Stomach (tissue), 4 donors: ENCODE data around the gene LTF.

Experiments used
- CTCF ChIP-seq, 7 experiments: fragments of 450-650 bp in 4 of 7; fragments of 200-600 bp in 3 of 7; sonication (generic) in 3 of 7; IDR thresholded peaks; one replicate each; pipeline ENCODE4 v1.5.1; 2016 to 2019; ENCODE audit warnings: antibody characterized with exemption in 7 of 7, control low read depth in 2 of 7, mild to moderate bottlenecking in 1 of 7
- EP300 ChIP-seq: sonication (generic); formaldehyde crosslinking; IDR thresholded peaks from one replicate; pipeline ENCODE4 v1.6.1; 2017; ENCODE audit warnings: antibody characterized with exemption
- POLR2A ChIP-seq, 4 donors: fragments of 450-650 bp; IDR thresholded peaks; one replicate each; pipeline ENCODE4 v1.6.1; 2016; ENCODE audit warnings: antibody characterized with exemption in 4 of 4, control low read depth in 2 of 4, mild to moderate bottlenecking in 1 of 4, moderate library complexity in 1 of 4
- POLR2AphosphoS5 ChIP-seq, 3 donors: sonication (generic); formaldehyde crosslinking; IDR thresholded peaks; one replicate each; pipeline ENCODE4 v1.6.1; 2016; ENCODE audit warnings: antibody characterized with exemption in 3 of 3

GRCh38 chr3:46463868-46464241 is 850 bp downstream of the LTF start:
- no peak for TF ChIP-seq CTCF (IDR thresholded peaks at IDR 0.05)
- TF ChIP-seq POLR2A (IDR thresholded peaks at IDR 0.05), result no peak
- no peak for TF ChIP-seq POLR2AphosphoS5 (IDR thresholded peaks at IDR 0.05)
- no peak for TF ChIP-seq EP300
